Activated CD4-positive, alpha-beta memory T cell treated with anti-CD3 and anti-CD28 coated beads, Interleukin-2, amount 10 ng/mL, durations not matched to agents 7 days and 5 days (primary cell): ENCODE results near the gene MYOT. TPM values are rescaled to one million over a fixed set of nuclear protein-coding genes. Genes with fewer than 3 reads are reported as not detected.

ENCODE experiments used
- CTCF ChIA-PET: fragments of 350-600 bp; sonication (Branson Sonifier 250); formaldehyde crosslinking; loops from one replicate; lab custom pipeline; 2021; ENCODE audit warnings: antibody characterized with exemption, inconsistent platforms; lab: Charles Lee
- POLR2A ChIA-PET: fragments of 350-600 bp; sonication (Branson Sonifier 250); formaldehyde crosslinking; loops from one replicate; lab custom pipeline; 2021; ENCODE audit warnings: antibody characterized with exemption; lab: Charles Lee
- DNase-seq: peaks from one replicate; pipeline ENCODE4 v3.0.0-alpha.2; 2020
- H3K27ac Mint-ChIP-seq: one replicate; pipeline ENCODE4 v1.8.0; 2021; ENCODE audit warnings: mild to moderate bottlenecking, mixed read lengths
- H3K27me3 Mint-ChIP-seq: one replicate; pipeline ENCODE4 v1.8.0; 2021; ENCODE audit warnings: mixed read lengths
- H3K36me3 Mint-ChIP-seq: one replicate; pipeline ENCODE4 v1.8.0; 2021; ENCODE audit warnings: low read depth, mixed read lengths
- H3K4me1 Mint-ChIP-seq: one replicate; pipeline ENCODE4 v1.8.0; 2021; ENCODE audit warnings: mixed read lengths
- H3K4me3 Mint-ChIP-seq: one replicate; pipeline ENCODE4 v1.8.0; 2021; ENCODE audit warnings: mild to moderate bottlenecking, mixed read lengths
- H3K9me3 Mint-ChIP-seq: one replicate; pipeline ENCODE4 v1.8.0; 2021; ENCODE audit warnings: mixed read lengths
- total RNA-seq, 2 experiments: library from RNA; stranded (reverse); gene quantifications; one replicate each; pipeline ENCODE4 v1.2.3, GENCODE V29; 2021

MYOT gene
- total RNA-seq, 2 experiments from 2014 or later, result not detected

- peaks cover 16% of the 10 kb centered on the region for H3K4me1 Mint-ChIP-seq
- DNase-seq, result no peak
- no peaks in the 10 kb centered on the region for H3K9me3 Mint-ChIP-seq
- ChIA-PET POLR2A (interaction anchor here (4.9 kb wide), 1 partner anchor 137 kb away, joined by 35 read pairs; the partner anchor contains the start of gene HNRNPA0), CTCF (interaction anchor here (1.8 to 3.3 kb wide), 3 partner anchors 10 to 112 kb away, joined by 7 to 14 read pairs (median 8); no protein-coding TSS in a partner anchor)
- H3K36me3 Mint-ChIP-seq, result no peaks in the 10 kb centered on the region
- no peak overlapping the region for H3K4me3 Mint-ChIP-seq
- peaks cover 3% of the 10 kb centered on the region for H3K27me3 Mint-ChIP-seq
- no peak overlapping the region for H3K27ac Mint-ChIP-seq
Observed at GRCh38 chr5:137890845-137891244, 23.2 kb downstream of the MYOT start.

DNA sequence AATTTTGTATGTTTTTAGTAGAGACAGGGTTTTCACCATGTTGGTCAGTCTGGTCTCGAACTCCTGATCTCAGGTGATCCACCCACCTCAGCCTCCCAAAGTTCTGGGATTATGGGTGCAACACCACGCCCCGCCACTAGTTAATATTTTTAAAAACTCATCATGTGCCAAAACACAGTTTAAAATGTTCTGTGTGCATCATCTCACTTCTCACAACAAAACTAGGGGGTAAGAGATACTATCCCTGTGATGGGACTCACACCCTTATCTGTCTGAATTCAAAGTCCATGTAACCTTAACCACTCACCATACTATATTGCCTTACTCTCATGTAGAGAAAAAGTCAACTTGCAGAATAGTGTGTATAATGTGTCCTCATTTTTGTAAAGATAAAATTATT is 24.2 kb downstream of the MYOT start:
- Mint-ChIP-seq H3K9me3 (no peaks in the 10 kb centered on the region), H3K36me3 (no peaks in the 10 kb centered on the region), H3K27ac (no peak overlapping the region), H3K4me3 (no peak overlapping the region), H3K4me1 (peaks cover 16% of the 10 kb centered on the region), H3K27me3 (peaks cover 3% of the 10 kb centered on the region)
- no peak for DNase-seq
- POLR2A ChIA-PET, result no interaction called here
- CTCF ChIA-PET, result interaction anchor here (1.8 kb wide), 1 partner anchor 16 kb away, joined by 7 read pairs; no protein-coding TSS in a partner anchor

- no peaks in the 10 kb centered on the region for H3K9me3 Mint-ChIP-seq
- peaks cover 3% of the 10 kb centered on the region for H3K4me1 Mint-ChIP-seq
- peaks cover 3% of the 10 kb centered on the region for H3K27me3 Mint-ChIP-seq
- no peaks in the 10 kb centered on the region for H3K36me3 Mint-ChIP-seq
- CTCF ChIA-PET, result interaction anchor here (0.6 kb wide), 1 partner anchor 13 kb away, joined by 3 read pairs; no protein-coding TSS in a partner anchor
- H3K4me3 Mint-ChIP-seq, result no peak overlapping the region
- POLR2A ChIA-PET, result no interaction called here
- no peak for DNase-seq
- no peak overlapping the region for H3K27ac Mint-ChIP-seq
Observed at GRCh38 chr5:137894586-137894985, 26.9 kb downstream of the MYOT start.

DNA sequence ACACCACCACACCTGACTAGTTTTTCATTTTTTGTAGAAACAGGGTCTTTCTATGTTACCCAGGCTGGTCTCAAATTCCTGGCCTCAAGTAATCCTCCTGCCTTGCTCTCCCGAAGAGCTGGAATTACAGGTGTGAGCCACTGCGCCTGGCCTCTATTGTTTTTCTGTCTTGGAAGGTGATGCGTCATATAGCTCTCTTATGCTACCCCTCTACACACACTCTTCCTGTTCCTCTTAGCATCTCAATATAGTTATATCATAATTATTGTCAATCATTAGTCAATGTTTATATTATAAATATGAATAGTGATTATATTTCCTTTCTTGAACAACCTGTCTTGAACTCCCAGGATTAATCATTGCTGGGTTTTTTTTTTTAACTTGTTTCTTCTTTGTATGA is 28.9 kb downstream of the MYOT start:
- Mint-ChIP-seq H3K4me3 (no peak overlapping the region), H3K4me1 (peaks cover 2% of the 10 kb centered on the region), H3K27ac (no peak overlapping the region), H3K9me3 (no peaks in the 10 kb centered on the region), H3K27me3 (peaks cover 3% of the 10 kb centered on the region), H3K36me3 (no peaks in the 10 kb centered on the region)
- ChIA-PET POLR2A (no interaction called here), CTCF (interaction anchor here (0.6 kb wide), 1 partner anchor 118 kb away, joined by 3 read pairs; no protein-coding TSS in a partner anchor)
- DNase-seq, result no peak

- Mint-ChIP-seq H3K9me3 (no peaks in the 10 kb centered on the region), H3K4me3 (no peak overlapping the region), H3K27ac (no peak overlapping the region), H3K36me3 (no peaks in the 10 kb centered on the region), H3K27me3 (peaks cover 3% of the 10 kb centered on the region), H3K4me1 (peaks cover 2% of the 10 kb centered on the region)
- no peak for DNase-seq
- CTCF ChIA-PET, result no interaction called here
- POLR2A ChIA-PET, result no interaction called here
Observed at GRCh38 chr5:137899493-137899892, 31.8 kb downstream of the MYOT start.

- Mint-ChIP-seq H3K4me1 (peaks cover 2% of the 10 kb centered on the region), H3K27ac (no peak overlapping the region), H3K27me3 (peaks cover 3% of the 10 kb centered on the region), H3K9me3 (no peaks in the 10 kb centered on the region), H3K4me3 (no peak overlapping the region), H3K36me3 (no peaks in the 10 kb centered on the region)
- DNase-seq, result no peak
- CTCF ChIA-PET, result interaction anchor here (2.5 kb wide), 1 partner anchor 12 kb away, joined by 8 read pairs; the partner anchor contains the start of gene PKD2L2
- POLR2A ChIA-PET, result no interaction called here
Observed at GRCh38 chr5:137901011-137901817, 33.6 kb downstream of the MYOT start.

DNA sequence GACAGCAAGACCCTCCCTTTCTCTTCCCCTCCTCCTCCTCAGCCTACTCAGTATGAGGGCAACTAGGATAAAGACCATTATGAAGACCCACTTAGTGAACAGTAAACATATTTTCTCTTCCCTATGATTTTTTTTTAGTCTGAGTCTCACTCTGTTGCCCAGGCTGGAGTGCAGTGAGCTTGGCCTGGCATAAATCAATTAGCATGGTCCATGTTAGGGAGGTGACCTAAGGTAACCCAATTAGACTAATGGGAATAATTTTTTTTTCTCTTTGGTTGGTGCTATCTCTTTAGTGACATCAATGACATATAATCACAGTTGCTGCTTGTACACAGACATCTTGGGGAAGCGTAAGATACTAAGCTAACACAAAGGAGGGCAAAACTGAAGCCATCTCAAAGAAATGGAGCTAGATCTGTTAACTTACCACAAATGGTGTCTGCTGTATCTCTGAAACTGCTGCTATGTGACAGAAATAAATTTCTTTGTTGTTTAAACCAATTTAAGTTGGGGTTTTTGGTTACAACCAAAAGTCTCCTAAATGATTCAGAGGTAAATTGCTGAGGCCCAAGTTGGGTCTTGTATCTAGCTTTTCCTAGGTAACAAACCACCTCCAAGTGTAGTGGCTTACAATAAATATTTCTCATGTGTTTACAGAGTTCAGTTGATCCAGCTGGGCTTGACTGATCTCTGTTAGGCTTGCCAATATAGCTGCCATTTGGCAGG is 34.9 kb downstream of the MYOT start:
- Mint-ChIP-seq H3K4me3 (no peak overlapping the region), H3K9me3 (no peaks in the 10 kb centered on the region), H3K27ac (no peak overlapping the region), H3K4me1 (peaks cover 2% of the 10 kb centered on the region), H3K27me3 (peaks cover 3% of the 10 kb centered on the region), H3K36me3 (no peaks in the 10 kb centered on the region)
- DNase-seq, result no peak
- POLR2A ChIA-PET, result no interaction called here
- CTCF ChIA-PET, result interaction anchor here (1.5 to 2.5 kb wide), 2 partner anchors 13 kb away, joined by 7 to 8 read pairs; partner anchors contain the start of gene PKD2L2

GRCh38 chr5:137914758-137915157 is 47.1 kb downstream of the MYOT start:
- Mint-ChIP-seq H3K4me3 (no peak overlapping the region), H3K36me3 (peaks cover 4% of the 10 kb centered on the region), H3K9me3 (peaks cover 14% of the 10 kb centered on the region), H3K27ac (no peak overlapping the region), H3K4me1 (no peaks in the 10 kb centered on the region), H3K27me3 (peaks cover 11% of the 10 kb centered on the region)
- no peak for DNase-seq
- ChIA-PET CTCF (no interaction called here), POLR2A (no interaction called here)

DNA sequence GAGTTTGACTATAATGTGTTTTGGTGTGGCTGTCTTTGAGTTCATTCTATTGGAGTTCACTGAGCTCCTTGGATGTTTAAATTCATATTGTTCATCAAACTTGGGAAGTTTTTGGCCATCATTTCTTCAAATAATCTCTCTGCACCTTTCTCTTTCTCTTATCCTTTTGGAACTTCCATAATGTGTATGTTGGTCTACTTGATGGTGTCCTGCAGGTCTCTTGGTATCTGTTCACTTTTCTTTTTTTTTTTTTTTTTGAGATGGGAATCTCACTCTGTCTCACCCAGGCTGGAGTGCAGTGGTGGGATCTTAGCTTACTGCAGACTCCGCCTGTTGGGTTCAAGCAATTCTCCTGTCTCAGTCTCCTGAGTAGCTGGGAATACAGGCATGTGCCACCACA is 49.3 kb downstream of the MYOT start:
- CTCF ChIA-PET, result no interaction called here
- peaks cover 5% of the 10 kb centered on the region for H3K27me3 Mint-ChIP-seq
- H3K9me3 Mint-ChIP-seq, result peaks cover 14% of the 10 kb centered on the region
- no peaks in the 10 kb centered on the region for H3K4me1 Mint-ChIP-seq
- H3K4me3 Mint-ChIP-seq, result no peak overlapping the region
- no peak for DNase-seq
- POLR2A ChIA-PET, result no interaction called here
- peaks cover 4% of the 10 kb centered on the region for H3K36me3 Mint-ChIP-seq
- no peak overlapping the region for H3K27ac Mint-ChIP-seq

DNA sequence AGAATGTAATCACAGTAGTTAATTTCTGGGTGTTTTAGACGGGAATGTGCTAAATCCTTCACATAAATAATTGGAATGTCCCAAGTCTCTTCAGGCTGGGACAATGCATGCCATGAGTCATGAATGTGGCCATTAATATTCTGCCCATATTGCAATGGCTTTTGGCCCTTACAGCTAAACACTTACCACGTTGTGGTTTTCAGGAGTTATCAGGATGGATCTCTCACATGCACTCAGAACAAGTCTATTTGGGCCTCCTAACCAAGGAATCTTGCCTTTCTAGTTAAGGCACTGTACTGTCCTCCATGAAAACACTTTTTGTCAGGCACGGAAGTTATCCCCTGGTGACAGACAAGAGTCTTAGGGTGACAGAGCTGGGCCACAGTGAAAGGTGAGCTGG is 54.3 kb downstream of the MYOT start:
- H3K4me3 Mint-ChIP-seq, result no peak overlapping the region
- ChIA-PET CTCF (no interaction called here), POLR2A (interaction anchor here (0.8 kb wide), 1 partner anchor 14 kb away, joined by 3 read pairs; no protein-coding TSS in a partner anchor)
- H3K9me3 Mint-ChIP-seq, result peaks cover 3% of the 10 kb centered on the region
- H3K27ac Mint-ChIP-seq, result no peak overlapping the region
- H3K27me3 Mint-ChIP-seq, result peaks cover under 1% of the 10 kb centered on the region
- peaks cover 8% of the 10 kb centered on the region for H3K36me3 Mint-ChIP-seq
- H3K4me1 Mint-ChIP-seq, result no peaks in the 10 kb centered on the region
- DNase-seq, result no peak

DNA sequence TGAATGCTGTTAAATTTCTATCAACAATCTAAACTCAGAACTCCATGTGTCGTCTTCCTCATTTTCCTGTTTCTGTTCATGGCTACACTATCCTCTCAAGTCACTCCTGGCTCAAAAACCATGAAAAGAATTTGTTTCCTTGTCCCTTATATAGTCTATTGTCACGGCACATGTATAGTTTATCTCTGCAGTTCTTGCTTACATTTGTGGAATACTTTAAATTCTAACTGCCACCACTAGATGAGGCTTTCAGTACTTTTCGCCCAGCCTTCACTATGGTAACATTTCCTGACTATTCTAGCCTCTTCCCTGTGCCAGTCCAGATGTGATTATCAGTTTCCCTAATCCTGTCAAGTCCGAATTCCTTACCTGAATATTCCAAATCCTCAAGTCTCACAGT is 56.2 kb downstream of the MYOT start:
- Mint-ChIP-seq H3K4me3 (no peak overlapping the region), H3K9me3 (no peaks in the 10 kb centered on the region), H3K36me3 (peaks cover 3% of the 10 kb centered on the region), H3K27ac (no peak overlapping the region), H3K4me1 (no peaks in the 10 kb centered on the region), H3K27me3 (no peaks in the 10 kb centered on the region)
- no peak for DNase-seq
- POLR2A ChIA-PET, result no interaction called here
- CTCF ChIA-PET, result interaction anchor here (1.2 kb wide), 1 partner anchor 77 kb away, joined by 3 read pairs; no protein-coding TSS in a partner anchor

DNA sequence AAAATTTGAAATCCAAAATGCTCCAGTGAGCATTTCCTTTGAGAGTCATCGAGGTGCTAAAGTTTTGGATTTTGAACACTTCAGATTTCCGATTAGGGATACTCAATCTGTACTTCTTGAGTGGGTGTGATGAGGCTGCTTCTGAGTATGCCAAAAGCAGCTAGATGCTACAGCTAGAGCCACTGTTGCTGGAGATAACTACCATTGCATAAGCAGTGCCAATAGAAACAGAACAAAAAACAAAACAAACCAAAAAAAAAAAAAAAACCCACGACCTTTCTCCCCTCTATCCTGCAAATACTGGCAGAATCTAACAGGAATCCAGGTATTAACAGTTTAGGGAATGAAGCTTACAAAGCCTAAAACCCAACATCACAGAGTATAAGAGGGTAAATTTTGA is 65.1 kb downstream of the MYOT start:
- Mint-ChIP-seq H3K36me3 (peaks cover 11% of the 10 kb centered on the region), H3K4me1 (no peaks in the 10 kb centered on the region), H3K4me3 (no peak overlapping the region), H3K27ac (no peak overlapping the region), H3K9me3 (no peaks in the 10 kb centered on the region), H3K27me3 (no peaks in the 10 kb centered on the region)
- ChIA-PET CTCF (no interaction called here), POLR2A (interaction anchor here (1.1 kb wide), 1 partner anchor 43 kb away, joined by 3 read pairs; the partner anchor contains the start of gene PKD2L2)
- DNase-seq, result no peak

DNA sequence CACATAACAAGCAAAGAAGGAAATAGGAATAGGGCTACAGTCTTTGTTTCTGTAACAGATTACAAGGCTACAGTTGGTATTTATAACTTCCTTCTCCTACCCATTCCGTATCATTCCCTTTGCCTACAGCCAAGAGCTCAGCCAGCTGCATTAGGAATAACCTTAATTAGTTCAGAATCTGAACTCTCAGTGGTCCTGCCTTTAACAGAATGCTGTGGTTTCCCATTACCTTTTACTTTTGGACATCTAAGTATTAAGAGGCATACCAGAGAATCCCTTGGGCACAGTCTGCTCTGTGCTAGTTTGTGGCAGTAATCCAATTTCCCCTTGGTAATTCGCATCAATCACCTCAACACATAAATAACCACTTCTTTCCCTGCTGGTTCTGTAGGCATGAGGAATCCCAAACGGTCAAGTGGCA is 65.8 kb downstream of the MYOT start:
- Mint-ChIP-seq H3K36me3 (peaks cover 11% of the 10 kb centered on the region), H3K4me3 (no peak overlapping the region), H3K4me1 (peaks cover 1% of the 10 kb centered on the region), H3K9me3 (no peaks in the 10 kb centered on the region), H3K27me3 (no peaks in the 10 kb centered on the region), H3K27ac (no peak overlapping the region)
- ChIA-PET CTCF (no interaction called here), POLR2A (interaction anchor here (1.1 kb wide), 1 partner anchor 44 kb away, joined by 3 read pairs; the partner anchor contains the start of gene PKD2L2)
- DNase-seq, result no peak
